ENCODE data around the gene HAO2. TPM values are rescaled to one million over a fixed set of nuclear protein-coding genes. Genes with fewer than 3 reads are reported as not detected.

Gene HAO2
- polyA plus RNA-seq, 3 donors from 2014 or later = not detected

- peaks cover 0 to 4% (median 2%) of the 10 kb centered on the region in 3 donors for H3K27me3 Mint-ChIP-seq (ENCODE audit: low read depth in 3 of 3)
- H3K9me3 Mint-ChIP-seq = peaks cover 0 to 13% (median 5%) of the 10 kb centered on the region in 6 donors
- no peak overlapping the region for H3K4me3 Mint-ChIP-seq
- H3K36me3 Mint-ChIP-seq = no peaks in the 10 kb centered on the region
- H3K4me1 Mint-ChIP-seq = no peaks in the 10 kb centered on the region
- no peak for DNase-seq
- no peak overlapping the region for H3K27ac Mint-ChIP-seq
Measured at GRCh38 chr1:119409731-119410130, 41.1 kb downstream of the HAO2 start.

- Mint-ChIP-seq H3K27me3 (ENCODE audit: low read depth in 3 of 3) (peaks cover 0 to 4% (median 4%) of the 10 kb centered on the region in 3 donors), H3K36me3 (no peaks in the 10 kb centered on the region), H3K4me1 (no peaks in the 10 kb centered on the region), H3K4me3 (no peak overlapping the region), H3K27ac (no peak overlapping the region), H3K9me3 (peaks cover 0 to 10% (median 3%) of the 10 kb centered on the region in 6 donors)
- DNase-seq = no peak
Measured at GRCh38 chr1:119410961-119411360, 42.4 kb downstream of the HAO2 start.

- H3K27me3 Mint-ChIP-seq (ENCODE audit: low read depth in 3 of 3) = peaks cover 0 to 5% (median 4%) of the 10 kb centered on the region in 3 donors
- no peak within 1 kb of the TSS for H3K4me3 Mint-ChIP-seq
- no peaks in the 10 kb centered on the region for H3K36me3 Mint-ChIP-seq
- peaks cover 0 to 12% (median 0%) of the 10 kb centered on the region in 6 donors for H3K9me3 Mint-ChIP-seq
- no peak within 1 kb of the TSS for H3K27ac Mint-ChIP-seq
- DNase-seq = no peak
- H3K4me1 Mint-ChIP-seq = no peaks in the 10 kb centered on the region
Measured at GRCh38 chr1:119414950-119415349, 46.4 kb downstream of the HAO2 start, which contains the start of gene HSD3B2. TSS of gene HSD3B2 (plus strand) at chr1:119415150. CDS start at chr1:119415420, 270 bp downstream.

GRCh38 chr1:119416006-119416640 lies 47.5 kb downstream of the HAO2 start:
- no peak overlapping the region for H3K4me3 Mint-ChIP-seq
- H3K9me3 Mint-ChIP-seq = peaks cover 0 to 6% (median 0%) of the 10 kb centered on the region in 6 donors
- no peak for DNase-seq
- H3K36me3 Mint-ChIP-seq = no peaks in the 10 kb centered on the region
- H3K4me1 Mint-ChIP-seq = no peaks in the 10 kb centered on the region
- peaks cover 0 to 4% (median 2%) of the 10 kb centered on the region in 3 donors for H3K27me3 Mint-ChIP-seq (ENCODE audit: low read depth in 3 of 3)
- H3K27ac Mint-ChIP-seq = no peak overlapping the region

GRCh38 chr1:119419109-119419508 lies 50.5 kb downstream of the HAO2 start:
- H3K27me3 Mint-ChIP-seq (ENCODE audit: low read depth in 3 of 3) = peaks cover 0 to 2% (median 2%) of the 10 kb centered on the region in 3 donors
- DNase-seq = no peak
- no peaks in the 10 kb centered on the region for H3K36me3 Mint-ChIP-seq
- H3K27ac Mint-ChIP-seq = no peak overlapping the region
- H3K4me3 Mint-ChIP-seq = no peak overlapping the region
- peaks cover 0 to 6% (median 0%) of the 10 kb centered on the region in 6 donors for H3K9me3 Mint-ChIP-seq
- H3K4me1 Mint-ChIP-seq = no peaks in the 10 kb centered on the region

- no peaks in the 10 kb centered on the region for H3K4me1 Mint-ChIP-seq
- H3K27ac Mint-ChIP-seq = no peak overlapping the region
- H3K36me3 Mint-ChIP-seq = no peaks in the 10 kb centered on the region
- no peak overlapping the region for H3K4me3 Mint-ChIP-seq
- H3K9me3 Mint-ChIP-seq = peaks cover 0 to 6% (median 0%) of the 10 kb centered on the region in 6 donors
- H3K27me3 Mint-ChIP-seq (ENCODE audit: low read depth in 3 of 3) = peaks cover 0 to 2% (median 2%) of the 10 kb centered on the region in 3 donors
- no peak for DNase-seq
Measured at GRCh38 chr1:119420638-119421037, 52.1 kb downstream of the HAO2 start.

GRCh38 chr1:119422631-119423030 lies 54.0 kb downstream of the HAO2 start:
- H3K36me3 Mint-ChIP-seq = no peaks in the 10 kb centered on the region
- no peaks in the 10 kb centered on the region for H3K4me1 Mint-ChIP-seq
- no peaks in the 10 kb centered on the region for H3K27me3 Mint-ChIP-seq (ENCODE audit: low read depth in 3 of 3)
- no peak for DNase-seq
- no peak overlapping the region for H3K27ac Mint-ChIP-seq
- H3K4me3 Mint-ChIP-seq = no peak overlapping the region
- H3K9me3 Mint-ChIP-seq = peaks cover 0 to 5% (median 0%) of the 10 kb centered on the region in 6 donors

GRCh38 chr1:119428991-119429390 lies 60.4 kb downstream of the HAO2 start:
- Mint-ChIP-seq H3K36me3 (peaks cover 0 to 4% (median 0%) of the 10 kb centered on the region in 3 donors), H3K27ac (no peak overlapping the region), H3K9me3 (peaks cover 0 to 13% (median 3%) of the 10 kb centered on the region in 6 donors), H3K27me3 (ENCODE audit: low read depth in 3 of 3) (peaks cover 0 to 10% (median 0%) of the 10 kb centered on the region in 3 donors), H3K4me3 (no peak overlapping the region), H3K4me1 (no peaks in the 10 kb centered on the region)
- DNase-seq = no peak

GRCh38 chr1:119429687-119430086 lies 61.1 kb downstream of the HAO2 start:
- H3K4me3 Mint-ChIP-seq = no peak overlapping the region
- H3K9me3 Mint-ChIP-seq = peaks cover 0 to 13% (median 3%) of the 10 kb centered on the region in 6 donors
- H3K27me3 Mint-ChIP-seq (ENCODE audit: low read depth in 3 of 3) = peaks cover 0 to 10% (median 0%) of the 10 kb centered on the region in 3 donors
- H3K36me3 Mint-ChIP-seq = peaks cover 0 to 4% (median 0%) of the 10 kb centered on the region in 3 donors
- no peaks in the 10 kb centered on the region for H3K4me1 Mint-ChIP-seq
- no peak overlapping the region for H3K27ac Mint-ChIP-seq
- DNase-seq = no peak

- Mint-ChIP-seq H3K36me3 (peaks cover 0 to 4% (median 0%) of the 10 kb centered on the region in 3 donors), H3K27me3 (ENCODE audit: low read depth in 3 of 3) (peaks cover 0 to 10% (median 0%) of the 10 kb centered on the region in 3 donors), H3K4me1 (no peaks in the 10 kb centered on the region), H3K4me3 (no peak overlapping the region), H3K27ac (no peak overlapping the region), H3K9me3 (peaks cover 0 to 13% (median 3%) of the 10 kb centered on the region in 6 donors)
- no peak for DNase-seq
Measured at GRCh38 chr1:119430486-119430885, 61.9 kb downstream of the HAO2 start.

- peaks cover 0 to 11% (median 3%) of the 10 kb centered on the region in 6 donors for H3K9me3 Mint-ChIP-seq
- DNase-seq = no peak
- H3K27me3 Mint-ChIP-seq (ENCODE audit: low read depth in 3 of 3) = peaks cover 0 to 10% (median 0%) of the 10 kb centered on the region in 3 donors
- peaks cover 0 to 4% (median 0%) of the 10 kb centered on the region in 3 donors for H3K36me3 Mint-ChIP-seq
- H3K4me3 Mint-ChIP-seq = no peak overlapping the region
- H3K4me1 Mint-ChIP-seq = no peaks in the 10 kb centered on the region
- no peak overlapping the region for H3K27ac Mint-ChIP-seq
Measured at GRCh38 chr1:119431836-119432235, 63.3 kb downstream of the HAO2 start.

GRCh38 chr1:119435052-119435451 lies 66.5 kb downstream of the HAO2 start:
- no peaks in the 10 kb centered on the region for H3K4me1 Mint-ChIP-seq
- peaks cover 0 to 12% (median 3%) of the 10 kb centered on the region in 6 donors for H3K9me3 Mint-ChIP-seq
- no peak overlapping the region for H3K4me3 Mint-ChIP-seq
- no peak for DNase-seq
- peaks cover 0 to 7% (median 2%) of the 10 kb centered on the region in 3 donors for H3K27me3 Mint-ChIP-seq (ENCODE audit: low read depth in 3 of 3)
- H3K27ac Mint-ChIP-seq = no peak overlapping the region
- H3K36me3 Mint-ChIP-seq = peaks cover 0 to 4% (median 0%) of the 10 kb centered on the region in 3 donors

GRCh38 chr1:119438761-119439160 lies 70.2 kb downstream of the HAO2 start:
- peaks cover 2 to 7% (median 3%) of the 10 kb centered on the region in 3 donors for H3K27me3 Mint-ChIP-seq (ENCODE audit: low read depth in 3 of 3)
- no peaks in the 10 kb centered on the region for H3K4me1 Mint-ChIP-seq
- H3K36me3 Mint-ChIP-seq = no peaks in the 10 kb centered on the region

GRCh38 chr1:119440721-119441307 lies 72.2 kb downstream of the HAO2 start:
- Mint-ChIP-seq H3K36me3 (no peaks in the 10 kb centered on the region), H3K4me3 (no peak overlapping the region), H3K4me1 (no peaks in the 10 kb centered on the region), H3K27ac (no peak overlapping the region), H3K27me3 (ENCODE audit: low read depth in 3 of 3) (peaks cover 2 to 6% (median 5%) of the 10 kb centered on the region in 3 donors), H3K9me3 (peaks cover 0 to 12% (median under 1%) of the 10 kb centered on the region in 6 donors)
- DNase-seq = no peak

More at GRCh38 chr1:119438761-119439160, 70.2 kb downstream of the HAO2 start:
- no peak overlapping the region for H3K27ac Mint-ChIP-seq
- DNase-seq = no peak
- H3K9me3 Mint-ChIP-seq = peaks cover 0 to 10% (median under 1%) of the 10 kb centered on the region in 6 donors
- H3K4me3 Mint-ChIP-seq = no peak overlapping the region
